ENCODE data around the gene MSANTD4. TPM values are rescaled to one million over a fixed set of nuclear protein-coding genes. Genes with fewer than 3 reads are reported as not detected.

MSANTD4 gene
- polyA plus RNA-seq, 1 experiment: 6.5 TPM

DNA sequence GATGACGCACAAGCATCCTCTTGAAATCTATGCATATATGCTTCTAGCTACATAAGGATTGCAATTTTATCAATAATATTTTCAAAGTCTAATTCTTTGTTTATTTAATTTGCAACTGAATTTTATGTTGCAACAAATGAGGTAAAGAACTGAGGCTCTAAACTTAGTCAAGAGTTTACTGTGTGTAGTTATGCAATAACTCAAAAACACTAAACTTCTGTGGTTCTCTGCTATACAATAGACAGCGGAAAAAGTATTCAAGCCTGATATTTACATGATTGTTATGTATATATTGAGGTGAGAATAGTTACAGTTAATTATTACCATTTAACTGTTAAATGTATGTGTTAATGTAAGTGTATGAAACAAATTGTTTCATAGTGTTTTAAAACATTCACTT lies 32.9 kb downstream of the MSANTD4 start:
- Histone ChIP-seq H3K27me3 (ENCODE audit: control insufficient read depth, insufficient read depth, low read length) (no peaks in the 10 kb centered on the region), H3K36me3 (ENCODE audit: control insufficient read depth, insufficient read depth, low read length) (no peaks in the 10 kb centered on the region), H3K4me3 (ENCODE audit: low read depth, low read length) (no peak overlapping the region)
- DNase-seq (ENCODE audit: low read depth): no peak
- CTCF ChIA-PET: no interaction called here
- no peak for TF ChIP-seq CTCF (IDR thresholded peaks at IDR 0.05; ENCODE audit: insufficient read depth, low read depth, low read length)
- POLR2A ChIA-PET: no interaction called here

DNA sequence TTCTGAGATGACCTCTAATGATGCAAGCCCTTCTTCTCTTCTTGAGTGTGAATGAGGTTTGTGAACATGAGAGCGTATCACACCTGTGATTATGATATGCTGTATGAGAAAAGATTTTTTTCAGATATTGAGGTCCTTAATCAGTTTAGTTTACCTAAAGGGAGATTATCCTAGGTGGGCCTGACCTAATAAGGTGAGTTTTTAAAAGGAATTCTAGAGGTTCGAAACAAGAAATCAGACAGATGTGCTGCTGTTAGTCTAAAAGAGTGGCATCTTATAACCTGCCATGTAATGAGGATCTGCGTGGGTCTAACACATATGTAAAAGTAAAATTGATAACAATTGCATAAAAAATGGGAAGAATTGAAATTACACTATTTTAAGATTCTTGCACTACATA lies 33.8 kb downstream of the MSANTD4 start:
- Histone ChIP-seq H3K36me3 (ENCODE audit: control insufficient read depth, insufficient read depth, low read length) (no peaks in the 10 kb centered on the region), H3K4me3 (ENCODE audit: low read depth, low read length) (no peak overlapping the region), H3K27me3 (ENCODE audit: control insufficient read depth, insufficient read depth, low read length) (no peaks in the 10 kb centered on the region)
- ChIA-PET POLR2A (no interaction called here), CTCF (no interaction called here)
- DNase-seq (ENCODE audit: low read depth): no peak
- TF ChIP-seq CTCF (IDR thresholded peaks at IDR 0.05; ENCODE audit: insufficient read depth, low read depth, low read length): no peak

DNA sequence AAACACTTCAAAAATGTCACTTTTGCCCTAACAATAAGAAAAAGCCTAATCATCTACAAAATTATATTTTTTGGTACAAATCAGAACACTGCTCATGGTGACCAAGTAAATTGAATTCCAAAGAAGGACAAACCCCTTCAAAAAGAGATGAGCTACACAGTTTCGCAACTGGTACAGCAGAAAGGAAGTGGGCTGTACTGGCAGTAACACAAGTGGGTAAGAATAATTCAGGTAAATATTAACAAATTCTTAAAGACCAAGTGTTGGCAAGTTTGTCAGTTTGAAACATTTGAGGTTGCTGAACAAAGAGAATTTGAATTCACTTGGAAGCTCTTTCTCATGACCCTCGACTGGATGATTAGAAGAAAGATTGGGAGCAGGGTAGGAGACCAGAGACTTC lies 35.5 kb downstream of the MSANTD4 start:
- H3K36me3 ChIP-seq (ENCODE audit: control insufficient read depth, insufficient read depth, low read length): no peaks in the 10 kb centered on the region
- CTCF ChIA-PET: interaction anchor here (1.5 kb wide), 1 partner anchor 9 kb away, joined by 5 read pairs; no protein-coding TSS in a partner anchor
- H3K4me3 ChIP-seq (ENCODE audit: low read depth, low read length): no peak overlapping the region
- TF ChIP-seq CTCF (IDR thresholded peaks at IDR 0.05; ENCODE audit: insufficient read depth, low read depth, low read length): no peak
- POLR2A ChIA-PET: no interaction called here
- no peak for DNase-seq (ENCODE audit: low read depth)
- no peaks in the 10 kb centered on the region for H3K27me3 ChIP-seq (ENCODE audit: control insufficient read depth, insufficient read depth, low read length)

- POLR2A ChIA-PET: no interaction called here
- Histone ChIP-seq H3K27me3 (ENCODE audit: control insufficient read depth, insufficient read depth, low read length) (no peaks in the 10 kb centered on the region), H3K4me3 (ENCODE audit: low read depth, low read length) (no peak overlapping the region), H3K36me3 (ENCODE audit: control insufficient read depth, insufficient read depth, low read length) (no peaks in the 10 kb centered on the region)
- no peak for DNase-seq (ENCODE audit: low read depth)
- TF ChIP-seq CTCF (IDR thresholded peaks at IDR 0.05; ENCODE audit: insufficient read depth, low read depth, low read length): no peak
- CTCF ChIA-PET: no interaction called here
These were observed 41.9 kb downstream of the MSANTD4 start for GRCh38 chr11:105979997-105980703.

GRCh38 chr11:105975128-105975527 lies 46.9 kb downstream of the MSANTD4 start:
- CTCF ChIA-PET: no interaction called here

More at GRCh38 chr11:105975128-105975527, 46.9 kb downstream of the MSANTD4 start:
- no peaks in the 10 kb centered on the region for H3K36me3 ChIP-seq (ENCODE audit: control insufficient read depth, insufficient read depth, low read length)
- no peak overlapping the region for H3K4me3 ChIP-seq (ENCODE audit: low read depth, low read length)
- no peak for TF ChIP-seq CTCF (IDR thresholded peaks at IDR 0.05; ENCODE audit: insufficient read depth, low read depth, low read length)
- POLR2A ChIA-PET: no interaction called here
- H3K27me3 ChIP-seq (ENCODE audit: control insufficient read depth, insufficient read depth, low read length): no peaks in the 10 kb centered on the region
- DNase-seq (ENCODE audit: low read depth): no peak

All from BJ (cell line).